ENCODE data around the gene ARSK.

The ARSK gene

DNA sequence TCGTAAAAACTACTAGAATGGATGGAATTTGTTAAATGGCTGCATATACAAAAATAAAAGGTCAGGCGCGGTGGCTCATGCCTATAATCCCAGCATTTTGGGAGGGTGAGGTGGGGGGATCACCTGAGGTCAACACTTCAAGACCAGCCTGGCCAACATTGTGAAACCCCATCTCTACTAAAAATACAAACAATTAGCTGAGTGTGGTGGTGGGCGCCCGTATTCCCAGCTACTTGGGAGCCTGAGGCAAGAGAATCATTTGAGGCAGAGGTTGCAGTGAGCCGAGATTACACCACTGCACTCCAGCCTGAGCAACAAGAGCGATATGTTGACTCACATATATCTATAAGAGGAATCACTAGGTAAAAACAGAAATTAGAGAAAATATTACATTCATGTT, 55.6 kb downstream of the ARSK start:
- no peak overlapping the region for H3K9ac ChIP-seq (ENCODE audit: low read length)
- H3K9me3 ChIP-seq (ENCODE audit: low read length), result 0 out of 2 replicates have a peak, but pooled peaks cover 2% of the 10 kb centered on the region
- H3K79me2 ChIP-seq (ENCODE audit: insufficient read depth, low read length), result no peaks in the 10 kb centered on the region
- no peaks in the 10 kb centered on the region for H3K36me3 ChIP-seq (ENCODE audit: insufficient read depth, low read length)
- no peak overlapping the region for H3K27ac ChIP-seq (ENCODE audit: low read depth, low read length, poor library complexity, severe bottlenecking)
- H4K20me1 ChIP-seq (ENCODE audit: insufficient read depth, low read length), result no peaks in the 10 kb centered on the region
- H3K27me3 ChIP-seq (ENCODE audit: insufficient read depth, low read length), result no peaks in the 10 kb centered on the region
- H3F3A ChIP-seq (ENCODE audit: insufficient read depth, low read length), result no peaks in the 10 kb centered on the region
- no peak overlapping the region for H3K4me3 ChIP-seq (ENCODE audit: low read depth, low read length, poor library complexity, severe bottlenecking)
- no peak for TF ChIP-seq EZH2 (IDR thresholded peaks at IDR 0.05; ENCODE audit: borderline replicate concordance, low read length)
- no peak overlapping the region for H3K4me2 ChIP-seq (ENCODE audit: low read length)
- H3K9me2 ChIP-seq (ENCODE audit: low read depth, low read length), result no peaks in the 10 kb centered on the region
- no peaks in the 10 kb centered on the region for H3K4me1 ChIP-seq (ENCODE audit: insufficient read depth, low read length, severe bottlenecking)
- no peak overlapping the region for H2AFZ ChIP-seq (ENCODE audit: low read length)

DNA sequence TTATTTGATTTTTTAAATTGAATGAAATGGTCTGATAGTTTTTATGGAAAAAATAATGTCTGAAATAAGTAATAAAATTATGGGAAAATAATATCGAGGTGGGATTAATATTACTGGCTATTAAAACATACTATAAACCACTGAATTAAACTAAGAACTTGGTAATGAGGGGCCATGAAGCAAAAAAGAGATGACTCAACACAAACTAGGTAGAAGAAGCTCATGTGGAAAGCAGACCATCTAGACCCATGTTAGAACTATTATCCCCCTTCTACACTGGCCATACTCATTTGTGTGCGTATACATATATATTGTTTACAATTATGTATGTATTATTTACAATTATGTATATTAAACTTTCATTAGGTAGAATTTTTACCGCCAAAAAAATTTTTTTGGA, 56.5 kb downstream of the ARSK start:
- H3K4me3 ChIP-seq (ENCODE audit: low read depth, low read length, poor library complexity, severe bottlenecking), result no peak overlapping the region
- H3K9me2 ChIP-seq (ENCODE audit: low read depth, low read length), result no peaks in the 10 kb centered on the region
- H3K27ac ChIP-seq (ENCODE audit: low read depth, low read length, poor library complexity, severe bottlenecking), result no peak overlapping the region
- H3K36me3 ChIP-seq (ENCODE audit: insufficient read depth, low read length), result no peaks in the 10 kb centered on the region
- H2AFZ ChIP-seq (ENCODE audit: low read length), result no peak overlapping the region
- no peaks in the 10 kb centered on the region for H3K4me1 ChIP-seq (ENCODE audit: insufficient read depth, low read length, severe bottlenecking)
- H3K27me3 ChIP-seq (ENCODE audit: insufficient read depth, low read length), result no peaks in the 10 kb centered on the region
- H3K79me2 ChIP-seq (ENCODE audit: insufficient read depth, low read length), result no peaks in the 10 kb centered on the region
- H3F3A ChIP-seq (ENCODE audit: insufficient read depth, low read length), result no peaks in the 10 kb centered on the region
- H3K9me3 ChIP-seq (ENCODE audit: low read length), result 0 out of 2 replicates have a peak, but pooled peaks cover 2% of the 10 kb centered on the region
- no peak overlapping the region for H3K4me2 ChIP-seq (ENCODE audit: low read length)
- TF ChIP-seq, protein P1, sequence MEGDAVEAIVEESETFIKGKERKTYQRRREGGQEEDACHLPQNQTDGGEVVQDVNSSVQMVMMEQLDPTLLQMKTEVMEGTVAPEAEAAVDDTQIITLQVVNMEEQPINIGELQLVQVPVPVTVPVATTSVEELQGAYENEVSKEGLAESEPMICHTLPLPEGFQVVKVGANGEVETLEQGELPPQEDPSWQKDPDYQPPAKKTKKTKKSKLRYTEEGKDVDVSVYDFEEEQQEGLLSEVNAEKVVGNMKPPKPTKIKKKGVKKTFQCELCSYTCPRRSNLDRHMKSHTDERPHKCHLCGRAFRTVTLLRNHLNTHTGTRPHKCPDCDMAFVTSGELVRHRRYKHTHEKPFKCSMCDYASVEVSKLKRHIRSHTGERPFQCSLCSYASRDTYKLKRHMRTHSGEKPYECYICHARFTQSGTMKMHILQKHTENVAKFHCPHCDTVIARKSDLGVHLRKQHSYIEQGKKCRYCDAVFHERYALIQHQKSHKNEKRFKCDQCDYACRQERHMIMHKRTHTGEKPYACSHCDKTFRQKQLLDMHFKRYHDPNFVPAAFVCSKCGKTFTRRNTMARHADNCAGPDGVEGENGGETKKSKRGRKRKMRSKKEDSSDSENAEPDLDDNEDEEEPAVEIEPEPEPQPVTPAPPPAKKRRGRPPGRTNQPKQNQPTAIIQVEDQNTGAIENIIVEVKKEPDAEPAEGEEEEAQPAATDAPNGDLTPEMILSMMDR (IDR thresholded peaks at IDR 0.05; ENCODE audit: low read length), result no peak
- TF ChIP-seq EZH2 (IDR thresholded peaks at IDR 0.05; ENCODE audit: borderline replicate concordance, low read length), result no peak
- H3K9ac ChIP-seq (ENCODE audit: low read length), result no peak overlapping the region
- no peaks in the 10 kb centered on the region for H4K20me1 ChIP-seq (ENCODE audit: insufficient read depth, low read length)

DNA sequence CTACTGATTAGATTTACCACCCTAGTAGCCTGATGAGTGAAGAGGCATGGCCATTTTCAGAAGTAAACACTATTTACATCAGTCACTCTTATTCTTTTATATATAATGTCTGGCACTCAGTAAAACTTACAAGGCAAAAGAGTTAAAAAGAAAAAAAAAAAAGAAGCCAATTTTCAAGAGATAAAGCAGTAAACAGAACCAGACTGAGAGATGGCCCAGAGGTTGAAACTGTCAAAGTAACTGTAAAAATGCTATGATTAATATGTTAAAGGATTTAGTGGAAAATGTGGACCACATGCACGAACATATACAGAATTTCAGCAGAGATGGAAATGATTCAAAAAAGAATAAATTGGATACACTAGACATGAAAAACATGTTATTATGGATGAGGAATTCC, 58.6 kb downstream of the ARSK start:
- H3K9ac ChIP-seq (ENCODE audit: low read length), result no peak overlapping the region
- H3K36me3 ChIP-seq (ENCODE audit: insufficient read depth, low read length), result no peaks in the 10 kb centered on the region
- no peak for TF ChIP-seq EZH2 (IDR thresholded peaks at IDR 0.05; ENCODE audit: borderline replicate concordance, low read length)
- TF ChIP-seq, protein P1 (IDR thresholded peaks at IDR 0.05; ENCODE audit: low read length), result no peak
- no peaks in the 10 kb centered on the region for H3K79me2 ChIP-seq (ENCODE audit: insufficient read depth, low read length)
- no peak overlapping the region for H3K4me3 ChIP-seq (ENCODE audit: low read depth, low read length, poor library complexity, severe bottlenecking)
- no peak overlapping the region for H2AFZ ChIP-seq (ENCODE audit: low read length)
- no peaks in the 10 kb centered on the region for H3K27me3 ChIP-seq (ENCODE audit: insufficient read depth, low read length)
- 0 out of 2 replicates have a peak, but pooled peaks cover 2% of the 10 kb centered on the region for H3K9me3 ChIP-seq (ENCODE audit: low read length)
- H3F3A ChIP-seq (ENCODE audit: insufficient read depth, low read length), result no peaks in the 10 kb centered on the region
- H3K4me2 ChIP-seq (ENCODE audit: low read length), result no peak overlapping the region
- H3K4me1 ChIP-seq (ENCODE audit: insufficient read depth, low read length, severe bottlenecking), result no peaks in the 10 kb centered on the region
- no peak overlapping the region for H3K27ac ChIP-seq (ENCODE audit: low read depth, low read length, poor library complexity, severe bottlenecking)
- H4K20me1 ChIP-seq (ENCODE audit: insufficient read depth, low read length), result no peaks in the 10 kb centered on the region
- no peaks in the 10 kb centered on the region for H3K9me2 ChIP-seq (ENCODE audit: low read depth, low read length)

DNA sequence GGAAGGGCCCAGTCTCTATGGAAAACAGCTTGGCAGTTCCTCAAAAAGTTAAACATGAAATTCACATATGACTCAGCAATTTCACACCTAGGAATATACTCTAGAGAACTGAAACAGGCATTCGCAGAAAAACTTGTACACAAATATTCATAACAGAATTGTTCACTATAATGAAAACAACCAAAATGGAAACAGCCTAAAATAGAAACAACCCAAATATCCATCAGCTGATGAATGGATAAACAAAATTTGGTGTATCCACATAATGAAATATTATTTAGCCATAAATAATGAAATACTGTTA, 60.2 kb downstream of the ARSK start:
- Histone ChIP-seq H3K9me3 (ENCODE audit: low read length) (0 out of 2 replicates have a peak, but pooled peaks cover 2% of the 10 kb centered on the region), H3K79me2 (ENCODE audit: insufficient read depth, low read length) (no peaks in the 10 kb centered on the region), H3K36me3 (ENCODE audit: insufficient read depth, low read length) (no peaks in the 10 kb centered on the region), H4K20me1 (ENCODE audit: insufficient read depth, low read length) (no peaks in the 10 kb centered on the region), H3K4me1 (ENCODE audit: insufficient read depth, low read length, severe bottlenecking) (peaks cover 2% of the 10 kb centered on the region), H3K4me2 (ENCODE audit: low read length) (no peak overlapping the region), H3K9ac (ENCODE audit: low read length) (no peak overlapping the region), H2AFZ (ENCODE audit: low read length) (no peak overlapping the region), H3K27ac (ENCODE audit: low read depth, low read length, poor library complexity, severe bottlenecking) (no peak overlapping the region), H3K4me3 (ENCODE audit: low read depth, low read length, poor library complexity, severe bottlenecking) (no peak overlapping the region), H3K27me3 (ENCODE audit: insufficient read depth, low read length) (0 out of 2 replicates have a peak, but pooled peaks cover 2% of the 10 kb centered on the region), H3F3A (ENCODE audit: insufficient read depth, low read length) (no peaks in the 10 kb centered on the region), H3K9me2 (ENCODE audit: low read depth, low read length) (no peaks in the 10 kb centered on the region)
- TF ChIP-seq EZH2 (IDR thresholded peaks at IDR 0.05; ENCODE audit: borderline replicate concordance, low read length), result no peak
- TF ChIP-seq, protein P1 (IDR thresholded peaks at IDR 0.05; ENCODE audit: low read length), result no peak

All from OCI-LY1 (cell line).